Measurements from ENCODE around the gene DPF1.

- TF ChIP-seq CTCF (IDR thresholded peaks at IDR 0.05) = no peak
- no peak for TF ChIP-seq POLR2AphosphoS5 (IDR thresholded peaks at IDR 0.05)
- TF ChIP-seq EP300 (IDR thresholded peaks at IDR 0.05; ENCODE audit: low read depth) = no peak
- TF ChIP-seq POLR2A (IDR thresholded peaks at IDR 0.05) = no peak
Measured at GRCh38 chr19:38199340-38199739, 24.7 kb downstream of the DPF1 start.
